PFSK-1 (cell line): ENCODE results near the gene PBOV1. TPM values are rescaled to one million over a fixed set of nuclear protein-coding genes. Genes with fewer than 3 reads are reported as not detected.

Experiments
- FOXP2 ChIP-seq: optimal IDR thresholded peaks from 2 replicates; pipeline ENCODE3; 2011; ENCODE audit warnings: borderline replicate concordance, control low read depth, inconsistent platforms; ENCODE audit not compliant: insufficient read depth; ENCODE audit errors: extremely low read length, extremely low read depth
- POLR2AphosphoS5 ChIP-seq: IDR thresholded peaks from 2 replicates; pipeline ENCODE4 v1.6.1; 2012; ENCODE audit warnings: low read depth, mild to moderate bottlenecking, control low read depth, low read length, moderate library complexity
- REST ChIP-seq, 2 experiments: IDR thresholded peaks; 2 replicates each; pipeline versions ENCODE4 v1.6.1 to v1.8.0; 2011 to 2012; ENCODE audit warnings: low read depth in 2 of 2, low read length in 2 of 2, control low read depth in 1 of 2, inconsistent platforms in 1 of 2, mild to moderate bottlenecking in 1 of 2, moderate library complexity in 1 of 2; ENCODE audit not compliant: insufficient read depth in 1 of 2
- SIN3A ChIP-seq: IDR thresholded peaks from 2 replicates; pipeline ENCODE4 v1.6.1; 2012; ENCODE audit warnings: mild to moderate bottlenecking, low read length, moderate library complexity, borderline replicate concordance; ENCODE audit not compliant: insufficient read depth
- TAF1 ChIP-seq: IDR thresholded peaks from 2 replicates; pipeline ENCODE4 v1.6.1; 2012; ENCODE audit warnings: low read length, control low read depth, borderline replicate concordance; ENCODE audit not compliant: insufficient read depth
- polyA plus RNA-seq: library from polyadenylated mRNA; unstranded; fragments of >200 nt; gene quantifications from one replicate; pipeline ENCODE4 v1.2.1, GENCODE V29; 2012; ENCODE audit warnings: low read depth, missing spikeins; ENCODE audit not compliant: insufficient read length

PBOV1 gene
- not detected for polyA plus RNA-seq

GRCh38 chr6:138218449-138218848, at the start of gene PBOV1:
Gene PBOV1, minus strand, starts transcription at chr6:138218491. Its CDS starts 96 bp downstream, at chr6:138218395.
- TF ChIP-seq TAF1 = no peak
- TF ChIP-seq POLR2AphosphoS5 = no peak
- TF ChIP-seq SIN3A = no peak
- TF ChIP-seq FOXP2 = no peak
- no peak for TF ChIP-seq REST (IDR thresholded peaks at IDR 0.05; ENCODE audit: insufficient read depth in 1 of 2, low read depth in 2 of 2, low read length in 2 of 2)

GRCh38 chr6:138266095-138266494, 47.8 kb upstream of the PBOV1 start:
- TF ChIP-seq POLR2AphosphoS5 = no peak
- TF ChIP-seq REST (IDR thresholded peaks at IDR 0.05; ENCODE audit: insufficient read depth in 1 of 2, low read depth in 2 of 2, low read length in 2 of 2) = no peak
- TF ChIP-seq FOXP2 = no peak
- TF ChIP-seq SIN3A = no peak
- no peak for TF ChIP-seq TAF1

- TF ChIP-seq TAF1 (no peak), FOXP2 (no peak), REST (IDR thresholded peaks at IDR 0.05; ENCODE audit: insufficient read depth in 1 of 2, low read depth in 2 of 2, low read length in 2 of 2) (no peak), SIN3A (no peak), POLR2AphosphoS5 (no peak)
These were observed 46.1 kb upstream of the PBOV1 start for GRCh38 chr6:138264372-138264880.

- TF ChIP-seq TAF1 (no peak), REST (IDR thresholded peaks at IDR 0.05; ENCODE audit: insufficient read depth in 1 of 2, low read depth in 2 of 2, low read length in 2 of 2) (no peak), SIN3A (no peak), POLR2AphosphoS5 (no peak), FOXP2 (no peak)
These were observed 45.7 kb upstream of the PBOV1 start for GRCh38 chr6:138263963-138264362.
